ENCODE data around the gene FBLN1. TPM values are rescaled to one million over a fixed set of nuclear protein-coding genes. Genes with fewer than 3 reads are reported as not detected.

Gene FBLN1
- total RNA-seq, 1 donor from 2014 or later, result 238 TPM

DNA sequence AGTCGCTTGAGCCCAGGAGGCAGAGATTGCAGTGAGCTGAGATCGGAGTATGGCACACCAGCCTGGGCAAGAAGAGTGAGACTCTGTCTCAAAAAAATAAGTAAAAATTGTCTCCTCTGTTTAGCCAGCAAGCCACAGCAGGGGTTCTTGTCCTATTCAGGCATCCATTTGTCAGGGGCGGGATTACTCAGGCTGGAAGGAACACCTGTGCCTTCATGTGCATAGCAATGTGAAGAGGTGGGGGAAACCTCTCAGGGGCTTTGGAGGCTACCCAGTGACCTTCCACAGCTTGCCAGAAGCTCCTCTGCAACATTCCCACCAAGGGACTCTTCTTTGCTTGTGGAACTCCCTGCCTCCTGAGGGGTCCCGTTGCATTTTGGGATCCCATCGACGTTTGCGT, 63.3 kb downstream of the FBLN1 start:
- H3K27me3 Mint-ChIP-seq (ENCODE audit: unreplicated experiment), result peaks cover 4% of the 10 kb centered on the region
- no peak overlapping the region for H3K27ac Mint-ChIP-seq (ENCODE audit: unreplicated experiment)
- H3K4me1 Mint-ChIP-seq (ENCODE audit: unreplicated experiment), result no peaks in the 10 kb centered on the region
- no peak for DNase-seq (ENCODE audit: low spot score)
- H3K9me3 Mint-ChIP-seq (ENCODE audit: unreplicated experiment), result peaks cover 6% of the 10 kb centered on the region
- TF ChIP-seq, protein P1, sequence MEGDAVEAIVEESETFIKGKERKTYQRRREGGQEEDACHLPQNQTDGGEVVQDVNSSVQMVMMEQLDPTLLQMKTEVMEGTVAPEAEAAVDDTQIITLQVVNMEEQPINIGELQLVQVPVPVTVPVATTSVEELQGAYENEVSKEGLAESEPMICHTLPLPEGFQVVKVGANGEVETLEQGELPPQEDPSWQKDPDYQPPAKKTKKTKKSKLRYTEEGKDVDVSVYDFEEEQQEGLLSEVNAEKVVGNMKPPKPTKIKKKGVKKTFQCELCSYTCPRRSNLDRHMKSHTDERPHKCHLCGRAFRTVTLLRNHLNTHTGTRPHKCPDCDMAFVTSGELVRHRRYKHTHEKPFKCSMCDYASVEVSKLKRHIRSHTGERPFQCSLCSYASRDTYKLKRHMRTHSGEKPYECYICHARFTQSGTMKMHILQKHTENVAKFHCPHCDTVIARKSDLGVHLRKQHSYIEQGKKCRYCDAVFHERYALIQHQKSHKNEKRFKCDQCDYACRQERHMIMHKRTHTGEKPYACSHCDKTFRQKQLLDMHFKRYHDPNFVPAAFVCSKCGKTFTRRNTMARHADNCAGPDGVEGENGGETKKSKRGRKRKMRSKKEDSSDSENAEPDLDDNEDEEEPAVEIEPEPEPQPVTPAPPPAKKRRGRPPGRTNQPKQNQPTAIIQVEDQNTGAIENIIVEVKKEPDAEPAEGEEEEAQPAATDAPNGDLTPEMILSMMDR (IDR thresholded peaks at IDR 0.05; ENCODE audit: unreplicated experiment), result no peak
- peaks cover 52% of the 10 kb centered on the region for H3K36me3 Mint-ChIP-seq (ENCODE audit: low read depth, unreplicated experiment)
- no peak overlapping the region for H3K4me3 Mint-ChIP-seq (ENCODE audit: unreplicated experiment)

GRCh38 chr22:45568213-45568612, 65.5 kb downstream of the FBLN1 start:
- Mint-ChIP-seq H3K27ac (ENCODE audit: unreplicated experiment) (no peak overlapping the region), H3K4me1 (ENCODE audit: unreplicated experiment) (no peaks in the 10 kb centered on the region), H3K27me3 (ENCODE audit: unreplicated experiment) (peaks cover 4% of the 10 kb centered on the region), H3K4me3 (ENCODE audit: unreplicated experiment) (no peak overlapping the region), H3K9me3 (ENCODE audit: unreplicated experiment) (no peaks in the 10 kb centered on the region), H3K36me3 (ENCODE audit: low read depth, unreplicated experiment) (peaks cover 32% of the 10 kb centered on the region)
- DNase-seq (ENCODE audit: low spot score), result no peak
- TF ChIP-seq, protein P1 (IDR thresholded peaks at IDR 0.05; ENCODE audit: unreplicated experiment), result no peak

DNA sequence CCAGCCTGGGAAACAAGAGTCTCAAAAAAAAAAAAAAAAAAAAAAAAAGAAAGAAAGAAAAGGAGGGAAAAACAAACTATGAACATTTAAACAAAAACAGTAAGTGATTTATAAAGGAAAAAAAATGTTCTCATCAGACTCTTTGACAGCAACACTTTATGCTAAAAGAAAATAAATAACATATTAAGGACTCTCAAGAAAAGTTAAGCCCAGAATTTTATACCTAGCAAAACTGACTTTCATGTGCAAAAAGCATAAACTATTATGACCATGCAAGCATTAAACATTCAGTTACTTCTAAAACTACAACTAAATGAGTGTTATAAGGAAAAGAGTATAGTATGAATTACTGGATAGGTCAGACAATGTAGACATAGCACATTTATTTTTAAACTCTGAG, 68.4 kb downstream of the FBLN1 start:
- Mint-ChIP-seq H3K27me3 (ENCODE audit: unreplicated experiment) (no peaks in the 10 kb centered on the region), H3K4me3 (ENCODE audit: unreplicated experiment) (no peak overlapping the region), H3K27ac (ENCODE audit: unreplicated experiment) (no peak overlapping the region), H3K9me3 (ENCODE audit: unreplicated experiment) (no peaks in the 10 kb centered on the region), H3K4me1 (ENCODE audit: unreplicated experiment) (no peaks in the 10 kb centered on the region), H3K36me3 (ENCODE audit: low read depth, unreplicated experiment) (peaks cover 19% of the 10 kb centered on the region)
- no peak for DNase-seq (ENCODE audit: low spot score)
- TF ChIP-seq, protein P1 (IDR thresholded peaks at IDR 0.05; ENCODE audit: unreplicated experiment), result no peak

DNA sequence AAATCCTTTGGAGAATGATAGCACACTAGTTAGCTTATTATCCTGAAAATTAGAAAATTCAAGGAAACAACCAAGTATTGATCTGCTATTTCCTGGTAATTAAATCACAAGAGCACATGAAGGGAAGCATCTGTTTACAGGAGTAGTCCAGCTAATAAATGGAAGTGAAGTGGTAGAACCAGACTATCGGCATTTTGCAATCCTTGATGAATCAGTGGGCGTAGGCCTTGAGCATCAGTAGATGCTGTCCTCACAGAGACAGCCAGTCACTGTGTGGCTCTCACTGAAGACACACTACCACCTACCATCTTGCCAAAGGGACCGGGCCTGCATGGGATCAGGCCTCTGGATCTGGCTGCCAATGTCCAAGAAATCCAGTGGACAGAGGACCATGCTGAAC, 69.8 kb downstream of the FBLN1 start:
- no peak overlapping the region for H3K27ac Mint-ChIP-seq (ENCODE audit: unreplicated experiment)
- H3K4me1 Mint-ChIP-seq (ENCODE audit: unreplicated experiment), result no peaks in the 10 kb centered on the region
- TF ChIP-seq, protein P1 (IDR thresholded peaks at IDR 0.05; ENCODE audit: unreplicated experiment), result no peak
- H3K9me3 Mint-ChIP-seq (ENCODE audit: unreplicated experiment), result no peaks in the 10 kb centered on the region
- H3K36me3 Mint-ChIP-seq (ENCODE audit: low read depth, unreplicated experiment), result peaks cover 18% of the 10 kb centered on the region
- peaks cover 2% of the 10 kb centered on the region for H3K27me3 Mint-ChIP-seq (ENCODE audit: unreplicated experiment)
- DNase-seq (ENCODE audit: low spot score), result no peak
- no peak overlapping the region for H3K4me3 Mint-ChIP-seq (ENCODE audit: unreplicated experiment)

DNA sequence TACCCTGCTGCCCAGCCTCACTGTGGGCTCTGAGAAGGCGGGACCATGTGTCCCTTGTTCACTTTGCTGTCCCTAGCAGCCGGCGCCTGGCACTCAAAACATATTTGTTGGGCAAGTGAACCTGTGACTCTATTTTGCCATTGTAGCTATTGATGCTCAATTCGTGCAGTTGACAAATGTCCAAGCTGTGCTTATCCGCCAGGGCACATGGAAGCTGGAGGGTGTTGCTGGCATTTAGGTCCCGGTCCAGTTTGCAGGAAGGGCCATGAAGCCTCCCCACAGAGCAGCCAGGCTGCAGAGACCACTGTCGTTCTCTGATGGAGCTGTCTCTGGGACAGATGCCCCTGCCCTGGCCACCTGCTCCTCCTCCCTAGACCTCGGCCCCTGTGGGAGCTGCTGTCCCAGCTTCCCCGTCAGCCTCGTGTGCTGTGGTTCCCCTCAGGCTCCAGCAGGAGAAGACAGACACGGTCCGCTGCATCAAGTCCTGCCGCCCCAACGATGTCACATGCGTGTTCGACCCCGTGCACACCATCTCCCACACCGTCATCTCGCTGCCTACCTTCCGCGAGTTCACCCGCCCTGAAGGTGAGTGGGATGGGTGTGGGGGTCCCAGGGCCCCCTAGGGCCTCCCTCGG, 71.5 kb downstream of the FBLN1 start:
- DNase-seq (ENCODE audit: low spot score), result no peak
- peaks cover 6% of the 10 kb centered on the region for H3K27me3 Mint-ChIP-seq (ENCODE audit: unreplicated experiment)
- H3K4me1 Mint-ChIP-seq (ENCODE audit: unreplicated experiment), result no peaks in the 10 kb centered on the region
- no peaks in the 10 kb centered on the region for H3K9me3 Mint-ChIP-seq (ENCODE audit: unreplicated experiment)
- TF ChIP-seq, protein P1 (IDR thresholded peaks at IDR 0.05; ENCODE audit: unreplicated experiment), result no peak
- no peak overlapping the region for H3K27ac Mint-ChIP-seq (ENCODE audit: unreplicated experiment)
- peaks cover 10% of the 10 kb centered on the region for H3K36me3 Mint-ChIP-seq (ENCODE audit: low read depth, unreplicated experiment)
- no peak overlapping the region for H3K4me3 Mint-ChIP-seq (ENCODE audit: unreplicated experiment)

Data from endothelial cell (in vitro differentiated cells).